K562 (cell line): Measurements from ENCODE around the gene PPP6R3. TPM values are rescaled to one million over a fixed set of nuclear protein-coding genes. Genes with fewer than 3 reads are reported as not detected.

Source experiments
- ATAC-seq: fragments of 200-7000 bp; cut with Tn5 transposase; 3 replicates; pipeline ENCODE4 v1.9.1; 2020; ENCODE audit warnings: moderate library complexity
- BruUV-seq: library from RNA; stranded (reverse); fragments of 400-500 nt; replicated peaks from 2 replicates; lab custom pipeline; 2021; lab: Mats Ljungman, UMichigan
- CTCF ChIA-PET: fragments of 300-600 bp; formaldehyde crosslinking; extraction: SDS; loops from one replicate; lab custom pipeline; 2021; ENCODE audit warnings: low intra/inter-chr PET ratio; lab: Yijun Ruan, JAX
- POLR2A ChIA-PET: fragments of 300-600, 350-650 bp; sonication (Branson Sonifier 250); formaldehyde crosslinking; extraction: SDS; loops from one replicate; lab custom pipeline; 2021; ENCODE audit warnings: antibody characterized with exemption, inconsistent platforms; lab: Yijun Ruan, JAX
- DNase-seq, 4 experiments: peaks; one replicate each; pipeline versions ENCODE4 v3.0.0 to v3.0.0-alpha.2; 2011 to 2018; ENCODE audit warnings: low spot score in 3 of 4, mixed read lengths in 3 of 4; ENCODE audit errors: extremely low read depth in 1 of 4
- FAIRE-seq: peaks from 2 replicates; lab custom pipeline; 2011; peaks lifted over from hg19 to GRCh38; lab: Jason Lieb, UNC
- H2AFZ ChIP-seq: 2 replicates; pipeline ENCODE4 v1.6.0; 2011; ENCODE audit warnings: low read depth, low read length, control low read depth, inconsistent platforms
- H3K27ac ChIP-seq: fragments of 200-600 bp; 3 replicates; pipeline ENCODE4 v1.8.0; 2011; ENCODE audit warnings: low read depth, mild to moderate bottlenecking, control low read depth, inconsistent platforms, low read length, moderate library complexity, mixed read lengths; ENCODE audit errors: extremely low read depth
- H3K27me3 ChIP-seq, 2 experiments: fragments of 300-600 bp in 1 of 2; 2 replicates in 1 of 2; 3 replicates in 1 of 2; pipeline versions ENCODE4 v1.6.0 to v1.8.0; 2011; ENCODE audit warnings: inconsistent platforms in 2 of 2, low read length in 2 of 2, mild to moderate bottlenecking in 1 of 2, mixed read lengths in 1 of 2, moderate library complexity in 1 of 2; ENCODE audit not compliant: control insufficient read depth in 2 of 2, insufficient read depth in 2 of 2
- H3K36me3 ChIP-seq: fragments of 300-600 bp; 3 replicates; pipeline ENCODE4 v1.8.0; 2011; ENCODE audit warnings: mild to moderate bottlenecking, low read length, inconsistent platforms; ENCODE audit not compliant: control insufficient read depth, insufficient read depth
- H3K4me1 ChIP-seq, 2 experiments: fragments of 200-600 bp in 1 of 2; replicated peaks in 1 of 2; 2 replicates in 1 of 2; 3 replicates in 1 of 2; pipeline versions ENCODE4 v1.5.1 to v1.8.0; 2011; ENCODE audit warnings: inconsistent platforms in 2 of 2, low read length in 2 of 2, mild to moderate bottlenecking in 1 of 2, mixed read lengths in 1 of 2, moderate library complexity in 1 of 2; ENCODE audit not compliant: control insufficient read depth in 2 of 2, insufficient read depth in 2 of 2
- H3K4me2 ChIP-seq: 2 replicates; pipeline ENCODE4 v1.6.1; 2011; ENCODE audit warnings: low read length, control low read depth, inconsistent platforms, mixed read lengths; ENCODE audit not compliant: insufficient read depth
- H3K4me3 ChIP-seq: fragments of 200-600 bp; sonication (generic), shearing (Covaris generic); 2 replicates; pipeline ENCODE4 v1.5.1; 2016; ENCODE audit warnings: control low read depth, inconsistent platforms
- H3K79me2 ChIP-seq: fragments of 200-600 bp; 3 replicates; pipeline ENCODE4 v1.8.0; 2011; ENCODE audit warnings: low read length, inconsistent platforms; ENCODE audit not compliant: control insufficient read depth, insufficient read depth
- H3K9ac ChIP-seq, 2 experiments: 2 replicates each; pipeline versions ENCODE4 v1.6.0 to v1.6.1; 2011; ENCODE audit warnings: low read depth in 2 of 2, low read length in 2 of 2, control low read depth in 1 of 2, inconsistent platforms in 1 of 2, mild to moderate bottlenecking in 1 of 2, mixed read lengths in 1 of 2; ENCODE audit not compliant: insufficient read depth in 1 of 2
- H3K9me1 ChIP-seq: one replicate; pipeline ENCODE4 v1.6.0; 2011; ENCODE audit warnings: inconsistent platforms, mild to moderate bottlenecking, low read length, moderate library complexity; ENCODE audit not compliant: control insufficient read depth, insufficient read depth
- H3K9me3 ChIP-seq: replicated peaks from 2 replicates; pipeline ENCODE4 v1.5.1; 2011; ENCODE audit warnings: low read depth, low read length, inconsistent platforms; ENCODE audit not compliant: control insufficient read depth, insufficient read depth
- H4K20me1 ChIP-seq: replicated peaks from 2 replicates; pipeline ENCODE4 v1.6.1; 2011; ENCODE audit warnings: low read length, inconsistent platforms, mixed read lengths; ENCODE audit not compliant: control insufficient read depth, insufficient read depth
- ARID2 ChIP-seq: fragments of 450-650 bp; IDR thresholded peaks from 2 replicates; pipeline ENCODE4 v1.6.1; 2017; ENCODE audit warnings: antibody characterized with exemption, mild to moderate bottlenecking
- CEBPG ChIP-seq, 3 experiments: fragments of 200-800 bp in 1 of 3; sonication (Bioruptor generic) in 1 of 3; sonication (generic) in 1 of 3; formaldehyde crosslinking in 1 of 3; IDR thresholded peaks in 2 of 3; conservative IDR thresholded peaks in 1 of 3; 2 replicates each; pipeline versions ENCODE4 v1.6.1 to v1.8.0; 2016 to 2022; ENCODE audit warnings: missing compliant biosample characterization in 2 of 3, missing genetic modification characterization in 2 of 3, mild to moderate bottlenecking in 1 of 3, missing genetic modification reagents in 1 of 3
- GABPA ChIP-seq: fragments of 200-800 bp; sonication (Bioruptor generic); conservative IDR thresholded peaks from 2 replicates; pipeline ENCODE4 v1.6.1; 2016; ENCODE audit warnings: low read depth, missing genetic modification characterization, missing compliant biosample characterization
- HES1 ChIP-seq: fragments of 450-650 bp; IDR thresholded peaks from 2 replicates; pipeline ENCODE4 v1.6.1; 2016; ENCODE audit warnings: low read depth, mild to moderate bottlenecking, moderate library complexity
- HEY1 ChIP-seq: fragments of 250-450 bp; sonication (Bioruptor Pico); IDR thresholded peaks from 2 replicates; pipeline ENCODE4 v1.5.0; 2020; ENCODE audit warnings: mild to moderate bottlenecking, moderate library complexity, borderline replicate concordance
- KLF10 ChIP-seq: fragments of 250-450 bp; sonication (Bioruptor Pico); IDR thresholded peaks from 2 replicates; pipeline ENCODE4 v1.6.1; 2021; ENCODE audit warnings: matching md5 sums
- MBD1 ChIP-seq: fragments of 250-450 bp; sonication (Bioruptor Pico); IDR thresholded peaks from 2 replicates; pipeline ENCODE4 v1.8.0; 2022; ENCODE audit warnings: inconsistent platforms
- NONO ChIP-seq, 2 experiments: fragments of 200-400 bp in 1 of 2; fragments of 450-650 bp in 1 of 2; formaldehyde crosslinking in 1 of 2; IDR thresholded peaks; 2 replicates each; pipeline ENCODE4 v1.6.1; 2017; ENCODE audit warnings: low read depth in 2 of 2, mild to moderate bottlenecking in 2 of 2, moderate library complexity in 2 of 2, low read length in 1 of 2
- SNAPC5 ChIP-seq: fragments of 250-450 bp; sonication (Bioruptor Pico); IDR thresholded peaks from 2 replicates; pipeline ENCODE4 v1.8.0; 2021; ENCODE audit warnings: moderate library complexity, mild to moderate bottlenecking, inconsistent platforms
- SUPT5H ChIP-seq: fragments of 450-650 bp; IDR thresholded peaks from 2 replicates; pipeline ENCODE4 v1.6.1; 2016
- XRCC5 ChIP-seq: fragments of 200-400 bp; formaldehyde crosslinking; IDR thresholded peaks from 2 replicates; pipeline ENCODE4 v1.6.1; 2017; ENCODE audit warnings: low read depth, mild to moderate bottlenecking, low read length
- ZNF280B ChIP-seq: fragments of 250-450 bp; sonication (Bioruptor Pico); IDR thresholded peaks from 2 replicates; pipeline ENCODE4 v1.5.1; 2021; ENCODE audit warnings: mild to moderate bottlenecking
- ZNF764 ChIP-seq: fragments of 250-450 bp; sonication (Bioruptor Pico); IDR thresholded peaks from 2 replicates; pipeline ENCODE4 v1.4.0; 2020; ENCODE audit warnings: low read depth, mild to moderate bottlenecking, moderate library complexity
- ZNF77 ChIP-seq: fragments of 250-450 bp; sonication (Bioruptor Pico); IDR thresholded peaks from 2 replicates; pipeline ENCODE4 v1.5.0; 2020
- WGBS: fragments of 100-300 bp; shearing (Covaris generic); methylation state at CpG from one replicate; pipeline ENCODE4 v1.1.6; 2016; ENCODE audit warnings: low coverage, mixed read lengths; ENCODE audit not compliant: insufficient coverage; ENCODE audit errors: missing lambda C conversion rate; 5-methylcytosine and 5-hydroxymethylcytosine counted together
- in situ Hi-C: fragments of 300-500 bp; cut with MboI; formaldehyde crosslinking; loops from 4 replicates; pipeline ENCODE4 v1.15.0; 2018; ENCODE audit warnings: inconsistent platforms, mixed read lengths
- intact Hi-C: fragments of 100-400 bp; cut with micrococcal nuclease; formaldehyde crosslinking; loops from 2 replicates; pipeline ENCODE4 v1.14.2; 2022
- polyA plus RNA-seq, 8 experiments: library from polyadenylated mRNA; depleted of rRNA in 4 of 8; stranded (reverse) in 5 of 8; unstranded in 3 of 8; fragments of >200 nt; fragmentation: Nextera tagmentation in 2 of 8; fragmentation: Illumina TruSeq in 1 of 8; extraction: Ambion mirVana in 2 of 8; extraction: Trizol in 1 of 8; gene quantifications; 2 replicates each; pipeline versions ENCODE4 v1.2.1 to v1.2.3, GENCODE V29; 2011 to 2014; ENCODE audit warnings: inconsistent platforms in 1 of 8, missing spikeins in 1 of 8
- total RNA-seq, 7 experiments: library from RNA; depleted of rRNA in 6 of 7; stranded (reverse); fragments of >200 nt in 6 of 7; fragmentation: Illumina TruSeq in 2 of 7; extraction: Trizol in 2 of 7; gene quantifications; 2 replicates each; pipeline versions ENCODE4 v1.2.1 to v1.2.3, GENCODE V29; 2011 to 2021; ENCODE audit warnings: low replicate concordance in 1 of 7
- TF ChIP-seq, protein P1 (sequence below): fragments of 250-450 bp; sonication (Bioruptor Pico); IDR thresholded peaks from 2 replicates; pipeline ENCODE4 v1.9.0; 2021; ENCODE audit warnings: mild to moderate bottlenecking, inconsistent platforms

PPP6R3 gene
- total and polyA plus RNA-seq, 9 of the 15 experiments (the other 6 are each of a cell fraction or from before 2014, with no cell fraction given) = 20.3 to 117 (median 80.6) TPM

GRCh38 chr11:68632802-68633201, 172.2 kb downstream of the PPP6R3 start:
- ChIA-PET POLR2A (interaction anchor here (0.5 to 1.1 kb wide), 5 partner anchors 11 to 370 kb away, joined by 3 read pairs; no protein-coding TSS in a partner anchor), CTCF (interaction anchor here (0.6 to 1.4 kb wide), 2 partner anchors 166 to 428 kb away, joined by 4 to 6 read pairs; no protein-coding TSS in a partner anchor)
- FAIRE-seq = peak; percentile 90
- 2% methylated on average over 6 of the region's 6 CpGs for WGBS
- peak; percentile 57 to 82 (median 61) for DNase-seq
- H3K27me3 ChIP-seq = peaks cover 0 to 4% of the 10 kb centered on the region in 2 experiments; a peak in 2 of 5 replicates
- H3K9me3 ChIP-seq = no peaks in the 10 kb centered on the region
- no TSS peak for BruUV-seq
- no peaks in the 10 kb centered on the region for H4K20me1 ChIP-seq
- H3K27ac ChIP-seq = no peak overlapping the region
- no peaks in the 10 kb centered on the region for H3K79me2 ChIP-seq
- ATAC-seq = peak; percentile 98
- H3K4me1 ChIP-seq = no peaks in the 10 kb centered on the region; a peak in 2 of 5 replicates
- no peak overlapping the region for H3K9ac ChIP-seq
- no peaks in the 10 kb centered on the region for H3K36me3 ChIP-seq
- H3K9me1 ChIP-seq = no peaks in the 10 kb centered on the region
- no peak overlapping the region for H3K4me3 ChIP-seq
- H3K4me2 ChIP-seq = no peak overlapping the region
- no peak overlapping the region for H2AFZ ChIP-seq
- in situ Hi-C loops (loop anchor here (25.0 kb wide), 1 partner anchor 1029 kb away; no protein-coding TSS in a partner anchor), intact Hi-C loops (loop anchor here (5.0 to 10.0 kb wide), 3 partner anchors 234 to 1012 kb away; partner anchors contain the start of gene CCND1)
- TF ChIP-seq ZNF280B (CRISPR knock-in tag) (no peak), ZNF77 (CRISPR knock-in tag) (no peak), GABPA (no peak), SUPT5H (no peak), KLF10 (CRISPR knock-in tag) (no peak), SNAPC5 (CRISPR knock-in tag) (no peak), CEBPG (CRISPR knock-in tag; IDR thresholded peaks at IDR 0.05) (no peak), CEBPG (tag; conservative IDR thresholded peaks at IDR 0.05 in 1 of 2, IDR thresholded peaks at IDR 0.05 in 1 of 2) (no peak), MBD1 (no peak), ARID2 (peak; percentile 62; the same call in 1 of the 2 replicates), HEY1 (CRISPR knock-in tag) (no peak), NONO (IDR thresholded peaks at IDR 0.05; ENCODE audit: low read depth in 2 of 2, low read length in 1 of 2) (no peak), XRCC5 (no peak), ZNF764 (CRISPR knock-in tag) (no peak), HES1 (no peak)
- TF ChIP-seq, protein P1, sequence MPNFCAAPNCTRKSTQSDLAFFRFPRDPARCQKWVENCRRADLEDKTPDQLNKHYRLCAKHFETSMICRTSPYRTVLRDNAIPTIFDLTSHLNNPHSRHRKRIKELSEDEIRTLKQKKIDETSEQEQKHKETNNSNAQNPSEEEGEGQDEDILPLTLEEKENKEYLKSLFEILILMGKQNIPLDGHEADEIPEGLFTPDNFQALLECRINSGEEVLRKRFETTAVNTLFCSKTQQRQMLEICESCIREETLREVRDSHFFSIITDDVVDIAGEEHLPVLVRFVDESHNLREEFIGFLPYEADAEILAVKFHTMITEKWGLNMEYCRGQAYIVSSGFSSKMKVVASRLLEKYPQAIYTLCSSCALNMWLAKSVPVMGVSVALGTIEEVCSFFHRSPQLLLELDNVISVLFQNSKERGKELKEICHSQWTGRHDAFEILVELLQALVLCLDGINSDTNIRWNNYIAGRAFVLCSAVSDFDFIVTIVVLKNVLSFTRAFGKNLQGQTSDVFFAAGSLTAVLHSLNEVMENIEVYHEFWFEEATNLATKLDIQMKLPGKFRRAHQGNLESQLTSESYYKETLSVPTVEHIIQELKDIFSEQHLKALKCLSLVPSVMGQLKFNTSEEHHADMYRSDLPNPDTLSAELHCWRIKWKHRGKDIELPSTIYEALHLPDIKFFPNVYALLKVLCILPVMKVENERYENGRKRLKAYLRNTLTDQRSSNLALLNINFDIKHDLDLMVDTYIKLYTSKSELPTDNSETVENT (CRISPR knock-in tag) = no peak
